Stimulated activated CD4-positive, alpha-beta T cell treated with anti-CD3 and anti-CD28 coated beads, Interleukin-15, amount 100 ng/mL, for 1 hour (primary cell): Measurements from ENCODE around the gene FSD2.

ENCODE experiments used
- DNase-seq, 2 donors: peaks; one replicate each; pipeline ENCODE4 v3.0.0-alpha.2; 2020; ENCODE audit warnings: low read depth in 1 of 2, low spot score in 1 of 2

Gene FSD2, protein sequence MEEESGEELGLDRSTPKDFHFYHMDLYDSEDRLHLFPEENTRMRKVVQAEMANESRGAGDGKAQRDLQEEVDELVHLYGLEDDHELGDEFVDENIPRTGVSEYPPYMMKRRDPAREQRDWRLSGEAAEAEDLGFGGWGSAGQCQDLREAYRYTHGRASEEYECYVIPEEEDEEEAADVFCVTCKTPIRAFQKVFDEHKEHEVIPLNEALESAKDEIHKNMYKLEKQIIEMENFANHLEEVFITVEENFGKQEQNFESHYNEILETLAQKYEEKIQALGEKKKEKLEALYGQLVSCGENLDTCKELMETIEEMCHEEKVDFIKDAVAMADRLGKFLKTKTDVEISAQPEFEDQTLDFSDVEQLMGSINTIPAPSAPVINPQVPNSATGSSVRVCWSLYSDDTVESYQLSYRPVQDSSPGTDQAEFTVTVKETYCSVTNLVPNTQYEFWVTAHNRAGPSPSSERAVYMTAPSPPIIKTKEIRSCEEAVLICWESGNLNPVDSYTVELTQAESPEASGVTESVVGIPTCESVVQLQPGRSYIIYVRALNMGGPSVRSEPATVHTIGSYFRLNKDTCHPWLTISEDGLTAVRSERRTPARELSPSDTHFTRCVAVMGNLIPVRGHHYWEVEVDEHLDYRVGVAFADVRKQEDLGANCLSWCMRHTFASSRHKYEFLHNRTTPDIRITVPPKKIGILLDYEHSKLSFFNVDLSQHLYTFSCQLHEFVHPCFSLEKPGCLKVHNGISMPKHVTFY

GRCh38 chr15:82805994-82806406, at the start of gene FSD2:
Gene FSD2, minus strand, starts transcription at chr15:82806069. Its CDS starts 18,679 bp downstream, at chr15:82787390.
- DNase-seq: no peak

GRCh38 chr15:82854554-82854953, 48.7 kb upstream of the FSD2 start:
- DNase-seq: no peak

GRCh38 chr15:82852941-82853561, 47.2 kb upstream of the FSD2 start:
- no peak for DNase-seq

- no peak for DNase-seq
Observed at GRCh38 chr15:82851981-82852511, 46.2 kb upstream of the FSD2 start.

- no peak for DNase-seq
Observed at GRCh38 chr15:82851306-82851850, 45.5 kb upstream of the FSD2 start.

DNA sequence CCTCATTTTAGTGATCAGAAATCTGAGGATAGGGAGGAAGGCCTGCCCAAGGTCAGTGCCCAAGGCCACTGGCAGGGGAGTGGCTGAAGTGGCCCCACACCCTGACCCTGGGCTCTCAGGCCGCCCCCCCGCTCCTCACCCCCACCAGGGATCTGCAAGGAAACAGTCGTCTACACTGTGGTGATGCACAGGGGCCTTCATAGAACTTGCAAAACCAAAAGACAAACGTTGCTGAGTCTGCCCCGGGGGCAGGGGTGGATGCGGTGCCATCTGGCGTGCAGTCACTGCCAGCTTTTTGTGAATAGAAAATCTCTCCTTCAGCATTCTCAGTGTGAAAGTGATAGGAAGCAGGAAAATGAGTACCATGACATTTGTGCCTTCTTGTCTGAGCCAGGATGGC, 44.9 kb upstream of the FSD2 start:
- DNase-seq: no peak

- no peak for DNase-seq
Observed at GRCh38 chr15:82849556-82850512, 44.0 kb upstream of the FSD2 start.

DNA sequence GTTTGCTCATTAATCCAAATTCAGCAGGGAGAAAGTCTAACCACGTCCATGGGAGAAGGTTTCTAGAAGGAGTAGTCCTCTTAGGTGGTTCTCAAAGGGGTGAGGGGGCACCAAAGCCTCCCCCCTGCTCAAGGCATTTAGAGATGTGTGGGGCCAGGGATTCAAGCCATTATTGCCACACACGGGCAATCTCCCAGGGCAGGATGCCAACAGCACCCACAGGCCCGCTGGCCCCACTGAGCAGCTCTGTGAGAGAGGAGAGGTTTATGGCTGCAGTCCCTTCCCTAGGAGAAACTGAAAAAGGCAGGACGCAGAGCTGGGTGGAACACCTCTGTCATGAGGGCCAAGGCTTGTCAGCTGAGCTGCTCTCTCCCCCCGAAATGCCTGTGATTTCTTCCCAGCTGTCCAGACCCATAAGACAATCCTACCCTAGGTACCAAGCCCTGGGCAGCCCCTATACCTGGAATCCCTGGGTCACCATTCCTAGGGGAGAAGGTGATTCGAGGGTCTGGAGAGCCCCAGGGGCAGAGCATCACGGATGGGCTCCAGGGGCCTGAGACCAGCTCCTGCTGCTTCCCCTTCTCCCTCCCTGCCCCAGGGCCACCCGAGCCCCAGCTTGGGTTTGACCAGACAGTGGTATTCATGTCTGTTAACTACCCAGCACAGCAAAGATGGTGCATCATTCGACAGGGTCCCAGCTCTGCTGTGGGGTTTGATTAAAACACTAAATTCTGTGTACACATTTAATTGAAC, 42.5 kb upstream of the FSD2 start:
- no peak for DNase-seq

DNA sequence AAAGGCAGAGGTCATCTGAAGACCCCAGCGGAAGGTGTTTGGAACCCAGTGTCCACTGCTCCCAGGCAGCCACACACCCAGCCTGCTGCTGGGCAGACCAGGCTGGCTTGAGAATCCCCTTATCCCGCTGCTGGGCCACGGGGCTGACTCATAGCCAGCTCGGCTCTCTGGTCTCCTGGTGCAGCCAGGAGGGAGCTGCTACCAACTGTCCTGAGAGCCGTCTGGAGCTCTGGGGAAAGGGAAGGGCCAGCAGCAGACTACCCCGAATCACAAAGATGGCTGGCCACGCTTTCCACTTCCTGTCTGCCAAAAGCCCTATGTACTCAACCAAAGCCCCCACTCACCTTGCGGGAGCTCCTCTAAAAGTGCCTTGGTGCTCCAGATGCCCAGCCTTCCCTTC, 41.8 kb upstream of the FSD2 start:
- no peak for DNase-seq

DNA sequence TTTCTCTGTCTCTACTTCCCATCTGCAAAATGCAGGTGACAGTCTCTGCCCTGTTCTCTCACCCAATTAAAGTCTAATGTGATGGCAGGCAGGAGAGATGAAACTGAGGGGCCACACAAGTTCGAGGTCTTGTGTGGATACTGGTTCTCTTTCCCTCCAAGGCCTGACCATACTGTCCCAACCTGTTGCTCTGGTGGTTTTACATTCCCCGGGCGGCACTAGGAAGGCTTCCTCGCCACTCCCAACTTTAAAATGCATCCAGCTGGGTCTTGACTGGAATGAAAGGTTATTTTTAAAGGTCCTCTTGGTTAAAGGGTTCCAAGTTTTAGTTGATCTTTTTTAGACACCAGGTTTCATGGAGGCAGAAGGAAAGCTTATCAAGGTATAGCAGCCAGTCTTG, 40.8 kb upstream of the FSD2 start:
- DNase-seq: no peak

GRCh38 chr15:82845686-82846085, 39.8 kb upstream of the FSD2 start:
- DNase-seq: no peak

DNA sequence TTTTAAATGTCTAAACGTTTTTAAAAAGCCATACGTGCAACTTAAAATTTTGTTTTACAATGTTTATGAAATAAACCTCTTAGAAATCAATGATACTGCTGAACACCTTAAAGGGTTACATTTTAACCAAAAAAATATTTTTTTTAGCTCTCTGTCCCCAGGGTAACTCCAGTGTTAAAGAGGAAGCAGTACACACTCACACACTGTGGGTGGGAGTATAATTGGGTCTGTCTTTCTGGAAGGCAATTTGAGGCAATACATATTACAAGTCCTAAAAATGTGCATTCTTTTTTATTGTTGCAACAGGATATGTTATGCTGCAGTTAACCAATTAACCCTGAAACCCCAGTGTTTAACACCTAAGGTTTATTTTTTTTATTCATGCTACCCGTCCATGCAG, 37.7 kb upstream of the FSD2 start:
- no peak for DNase-seq

GRCh38 chr15:82840166-82840565, 34.3 kb upstream of the FSD2 start:
- no peak for DNase-seq

DNA sequence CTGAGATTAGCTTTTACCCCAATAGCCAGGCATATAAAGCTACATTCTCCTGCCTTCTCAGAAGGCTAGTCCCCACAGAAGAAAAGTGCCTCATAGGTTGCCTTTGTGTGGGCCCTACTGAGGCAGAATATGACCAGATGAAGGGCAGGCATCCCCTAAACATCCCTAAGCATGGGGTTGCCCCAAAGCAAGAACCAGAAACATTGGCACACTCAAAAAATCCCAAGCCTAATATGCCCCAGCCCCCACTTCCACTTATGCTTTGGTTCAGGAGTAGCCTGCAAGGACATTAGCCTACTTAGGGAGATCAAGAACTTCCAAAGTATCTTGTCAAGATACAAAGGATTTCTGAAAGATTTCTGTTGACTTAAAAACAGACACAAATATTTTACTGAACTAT, 33.3 kb upstream of the FSD2 start:
- no peak for DNase-seq

DNA sequence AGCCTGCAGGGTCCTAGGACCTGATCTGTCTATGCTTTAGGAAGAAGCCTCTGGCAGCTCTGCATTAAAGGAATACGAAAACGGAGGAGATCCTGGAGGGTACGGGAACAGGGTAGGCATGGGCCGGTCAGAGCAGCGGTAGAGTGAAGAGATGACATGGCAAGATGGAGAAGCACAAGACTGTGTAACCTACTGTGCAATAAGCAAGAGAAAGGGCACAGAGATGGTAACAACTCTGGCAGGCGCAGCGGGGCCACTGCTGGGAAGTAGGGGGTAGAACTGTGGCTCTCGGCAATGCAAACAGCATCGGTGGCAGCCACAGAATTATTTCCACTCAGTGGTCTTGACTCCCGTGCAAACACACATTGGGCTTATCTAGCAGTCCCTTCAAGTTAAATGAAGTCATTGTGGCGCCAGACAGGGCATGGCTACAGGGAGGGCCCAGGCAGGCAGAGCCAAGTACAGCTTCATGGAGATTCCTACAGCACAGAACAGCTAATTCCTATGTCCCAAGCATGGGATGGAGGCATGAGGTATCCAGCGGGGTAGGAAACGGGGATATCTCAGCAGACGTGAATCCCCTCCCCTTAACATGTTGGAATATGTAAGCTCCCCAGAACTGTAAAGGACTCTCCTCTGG, 32.3 kb upstream of the FSD2 start:
- DNase-seq: no peak

DNA sequence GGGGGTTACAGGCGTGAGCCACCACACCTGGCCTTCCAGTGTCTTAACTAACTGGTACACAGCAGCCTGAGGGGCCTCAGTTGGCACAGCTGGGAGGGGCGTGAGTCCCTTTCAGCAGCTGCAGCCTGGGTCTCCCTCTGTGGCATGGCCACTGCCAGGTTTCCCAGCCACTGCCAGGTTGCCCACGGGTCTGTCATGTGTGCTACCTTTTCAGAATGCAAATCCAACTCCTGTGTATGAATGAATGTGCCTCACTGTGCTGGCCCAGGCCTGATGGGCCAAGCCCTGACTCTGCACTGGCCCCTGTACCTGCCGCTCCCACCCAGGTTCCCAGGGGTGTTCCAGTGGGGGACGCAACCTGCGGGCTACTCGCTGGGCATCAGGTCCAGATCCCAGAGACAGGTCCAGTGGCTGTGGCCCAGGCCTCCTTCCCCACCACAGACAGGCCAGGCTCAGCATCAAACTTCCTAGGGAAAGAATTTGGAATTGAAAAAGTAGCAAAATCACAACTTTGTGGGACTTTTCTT, 29.6 kb upstream of the FSD2 start:
- DNase-seq: no peak

GRCh38 chr15:82833362-82833682, 27.5 kb upstream of the FSD2 start:
- no peak for DNase-seq

- peak in 1 of 2 donors; percentile 31 for DNase-seq
Observed at GRCh38 chr15:82832601-82833361, 26.9 kb upstream of the FSD2 start.
